Keratinocyte (primary cell): ENCODE results near the gene L3MBTL4. TPM values are rescaled to one million over a fixed set of nuclear protein-coding genes. Genes with fewer than 3 reads are reported as not detected.
"Not testable (repeated sequence)": the region's sequence is repeated elsewhere in the genome, so short reads cannot be mapped to it uniquely, and the experiment has no call there.

Experiments
- DNase-seq: peaks from one replicate; pipeline ENCODE4 v3.0.0-alpha.2; 2011; ENCODE audit warnings: low read depth, missing footprints, low spot score
- FAIRE-seq: peaks from 2 replicates; lab custom pipeline; 2011; peaks lifted over from hg19 to GRCh38; lab: Jason Lieb, UNC
- H2AFZ ChIP-seq: 2 replicates; pipeline ENCODE4 v1.6.0; 2012; ENCODE audit warnings: low read length, control low read depth, inconsistent platforms; ENCODE audit not compliant: control insufficient read depth
- H3K27ac ChIP-seq: 2 replicates; pipeline ENCODE4 v1.5.1; 2011; ENCODE audit warnings: low read length; ENCODE audit not compliant: control insufficient read depth, insufficient read depth
- H3K27me3 ChIP-seq: 3 replicates; pipeline ENCODE4 v1.6.0; 2011; ENCODE audit warnings: low read length; ENCODE audit not compliant: control insufficient read depth, insufficient read depth; ENCODE audit errors: extremely low read depth
- H3K36me3 ChIP-seq, 2 experiments: 2 replicates in 1 of 2; 3 replicates in 1 of 2; pipeline ENCODE4 v1.5.1; 2011; ENCODE audit warnings: low read length in 2 of 2, mild to moderate bottlenecking in 1 of 2; ENCODE audit not compliant: control insufficient read depth in 2 of 2, insufficient read depth in 2 of 2; ENCODE audit errors: extremely low read depth in 1 of 2
- H3K4me1 ChIP-seq: 3 replicates; pipeline ENCODE4 v1.5.1; 2011; ENCODE audit warnings: low read length; ENCODE audit not compliant: control insufficient read depth, insufficient read depth; ENCODE audit errors: extremely low read depth
- H3K4me2 ChIP-seq: 3 replicates; pipeline ENCODE4 v1.6.0; 2011; ENCODE audit warnings: low read depth, low read length; ENCODE audit not compliant: control insufficient read depth, insufficient read depth; ENCODE audit errors: extremely low read depth
- H3K4me3 ChIP-seq, 3 experiments: fragments of 200-600 bp in 1 of 3; sonication (generic) in 1 of 3; 2 replicates in 2 of 3; 3 replicates in 1 of 3; pipeline ENCODE4 v1.5.1; 2011 to 2016; ENCODE audit warnings: low read length in 3 of 3, mild to moderate bottlenecking in 3 of 3, control low read depth in 2 of 3, inconsistent platforms in 1 of 3, low read depth in 1 of 3, mixed read lengths in 1 of 3, mixed run types in 1 of 3, moderate library complexity in 1 of 3; ENCODE audit not compliant: control insufficient read depth in 2 of 3, insufficient read depth in 2 of 3; ENCODE audit errors: extremely low read depth in 1 of 3
- H3K79me2 ChIP-seq: 2 replicates; pipeline ENCODE4 v1.6.0; 2012; ENCODE audit warnings: low read length; ENCODE audit not compliant: control insufficient read depth, insufficient read depth
- H3K9ac ChIP-seq: 3 replicates; pipeline ENCODE4 v1.6.0; 2011; ENCODE audit warnings: low read length; ENCODE audit not compliant: control insufficient read depth, insufficient read depth; ENCODE audit errors: extremely low read depth
- H3K9me1 ChIP-seq: 3 replicates; pipeline ENCODE4 v1.6.0; 2011; ENCODE audit warnings: low read length; ENCODE audit not compliant: control insufficient read depth, insufficient read depth; ENCODE audit errors: extremely low read depth
- H3K9me3 ChIP-seq: 2 replicates; pipeline ENCODE4 v1.5.1; 2012; ENCODE audit warnings: low read depth, low read length; ENCODE audit not compliant: control insufficient read depth
- H4K20me1 ChIP-seq: 3 replicates; pipeline ENCODE4 v1.6.0; 2011; ENCODE audit warnings: low read length; ENCODE audit not compliant: control insufficient read depth, insufficient read depth; ENCODE audit errors: extremely low read depth
- CTCF ChIP-seq, 3 experiments: IDR thresholded peaks in 1 of 3; conservative IDR thresholded peaks in 1 of 3; optimal IDR thresholded peaks in 1 of 3; 2 replicates in 2 of 3; 3 replicates in 1 of 3; pipeline versions ENCODE3 to v1.5.1; 2011; ENCODE audit warnings: low read length in 3 of 3, mild to moderate bottlenecking in 3 of 3, moderate library complexity in 2 of 3, control low read depth in 1 of 3, inconsistent platforms in 1 of 3; ENCODE audit not compliant: insufficient read depth in 2 of 3; ENCODE audit errors: extremely low read depth in 1 of 3
- EZH2 ChIP-seq: IDR thresholded peaks from one replicate; pipeline ENCODE4 v1.6.1; 2012; ENCODE audit warnings: inconsistent platforms, mild to moderate bottlenecking, low read length, moderate library complexity
- dilution Hi-C: fragments of 300-500 bp; cut with MboI; formaldehyde crosslinking; loops from one replicate; pipeline ENCODE4 v1.7.0; 2020; ENCODE audit warnings: low sequenced_read_pairs; ENCODE audit not compliant: extremely low pct_ligation_motif_present
- polyA plus RNA-seq, 5 experiments: library from polyadenylated mRNA; depleted of rRNA in 3 of 5; stranded (reverse) in 3 of 5; stranded (forward) in 1 of 5; unstranded in 1 of 5; fragments of >200 nt; gene quantifications; 1 replicate in 1 of 5; 2 replicates in 3 of 5; 3 replicates in 1 of 5; pipeline versions ENCODE4 v1.2.1 to v1.2.3, GENCODE V29; 2011 to 2012; ENCODE audit warnings: missing spikeins in 2 of 5, low read depth in 1 of 5, low replicate concordance in 1 of 5

The L3MBTL4 gene
- polyA plus RNA-seq, 1 donor (not counting 4 experiments of a cell fraction or from before 2014, with no cell fraction given) = 0.17 TPM

GRCh38 chr18:6411382-6411781 is 3.3 kb downstream of the L3MBTL4 start:
- no peaks in the 10 kb centered on the region for H3K79me2 ChIP-seq
- DNase-seq (no peak), FAIRE-seq (no peak)
- H3K9ac ChIP-seq = no peak overlapping the region
- H3K9me3 ChIP-seq = no peaks in the 10 kb centered on the region
- H3K27ac ChIP-seq = no peak overlapping the region
- H4K20me1 ChIP-seq = no peaks in the 10 kb centered on the region
- TF ChIP-seq CTCF (optimal IDR thresholded peaks at IDR 0.05 in 1 of 3, IDR thresholded peaks at IDR 0.05 in 1 of 3, conservative IDR thresholded peaks at IDR 0.05 in 1 of 3; ENCODE audit: extremely low read depth in 1 of 3, insufficient read depth in 2 of 3, low read length in 3 of 3) = no peak
- no peak for TF ChIP-seq EZH2
- no peak overlapping the region for H3K4me2 ChIP-seq
- H3K4me3 ChIP-seq = no peak overlapping the region
- H3K9me1 ChIP-seq = no peaks in the 10 kb centered on the region
- peaks cover 26% of the 10 kb centered on the region for H3K27me3 ChIP-seq
- H2AFZ ChIP-seq = no peak overlapping the region
- no peaks in the 10 kb centered on the region for H3K36me3 ChIP-seq
- dilution Hi-C loops = no loop called here
- H3K4me1 ChIP-seq = peaks cover 4% of the 10 kb centered on the region

GRCh38 chr18:6409933-6410332 is 4.8 kb downstream of the L3MBTL4 start:
- Histone ChIP-seq H3K27me3 (peaks cover 20% of the 10 kb centered on the region), H3K4me2 (no peak overlapping the region), H4K20me1 (no peaks in the 10 kb centered on the region), H3K4me1 (peaks cover under 1% of the 10 kb centered on the region), H3K36me3 (no peaks in the 10 kb centered on the region), H2AFZ (no peak overlapping the region), H3K9me3 (no peaks in the 10 kb centered on the region), H3K9ac (no peak overlapping the region), H3K27ac (no peak overlapping the region), H3K79me2 (no peaks in the 10 kb centered on the region), H3K4me3 (no peak overlapping the region), H3K9me1 (no peaks in the 10 kb centered on the region)
- DNase-seq (no peak), FAIRE-seq (no peak)
- dilution Hi-C loops = no loop called here
- TF ChIP-seq EZH2 (no peak), CTCF (optimal IDR thresholded peaks at IDR 0.05 in 1 of 3, IDR thresholded peaks at IDR 0.05 in 1 of 3, conservative IDR thresholded peaks at IDR 0.05 in 1 of 3; ENCODE audit: extremely low read depth in 1 of 3, insufficient read depth in 2 of 3, low read length in 3 of 3) (no peak)

- H2AFZ ChIP-seq, H4K20me1 ChIP-seq, H3K36me3 ChIP-seq, H3K4me2 ChIP-seq, H3K4me1 ChIP-seq, H3K4me3 ChIP-seq, H3K9me1 ChIP-seq, H3K9me3 ChIP-seq, dilution Hi-C loops, H3K79me2 ChIP-seq, H3K9ac ChIP-seq, H3K27me3 ChIP-seq, FAIRE-seq, DNase-seq, H3K27ac ChIP-seq: not testable (repeated sequence)
Observed at GRCh38 chr18:6408543-6408942, 6.2 kb downstream of the L3MBTL4 start.
